Left ventricle myocardium inferior (tissue), 1 donor: ENCODE data around the gene SAP25. TPM values are rescaled to one million over a fixed set of nuclear protein-coding genes. Genes with fewer than 3 reads are reported as not detected.
"Not testable (repeated sequence)": the region's sequence is repeated elsewhere in the genome, so short reads cannot be mapped to it uniquely, and the experiment has no call there.

Source experiments
- DNase-seq: peaks from one replicate; pipeline ENCODE4 v3.0.0-alpha.2; 2020
- H3K27ac ChIP-seq: fragments of 200-600 bp; replicated peaks from 2 replicates; pipeline ENCODE4 v1.8.0; 2021
- H3K27me3 ChIP-seq: fragments of 200-600 bp; 2 replicates; pipeline ENCODE4 v1.8.0; 2021; ENCODE audit warnings: low read depth
- H3K36me3 ChIP-seq: fragments of 200-600 bp; 2 replicates; pipeline ENCODE4 v1.8.0; 2021
- H3K4me1 ChIP-seq: fragments of 200-600 bp; 2 replicates; pipeline ENCODE4 v1.8.0; 2021
- H3K4me3 ChIP-seq: fragments of 200-600 bp; 2 replicates; pipeline ENCODE4 v1.8.0; 2021; ENCODE audit warnings: mild to moderate bottlenecking, moderate library complexity
- H3K9me3 ChIP-seq: fragments of 200-600 bp; replicated peaks from 2 replicates; pipeline ENCODE4 v1.8.0; 2021
- intact Hi-C: fragments of 100-400 bp; cut with micrococcal nuclease; formaldehyde crosslinking; loops from one replicate; pipeline ENCODE4 v1.11.0; 2022
- total RNA-seq: library from RNA; stranded (reverse); fragmentation: NEBNext Ultra II Directional; extraction: Animal tissue kit (Norgen Biotek cat#: 25700); gene quantifications from one replicate; pipeline ENCODE4 v1.2.1, GENCODE V29; 2021
- TF ChIP-seq, protein P1 (sequence below): fragments of 200-600 bp; IDR thresholded peaks from 2 replicates; pipeline ENCODE4 v1.8.0; 2021; ENCODE audit warnings: antibody characterized with exemption, mild to moderate bottlenecking, borderline replicate concordance
- donor health status: DM: no; HTN: yes; CAD: no; lungs with severe emphysema.

The SAP25 gene
- total RNA-seq, 1 donor from 2014 or later: 1.1 TPM

DNA sequence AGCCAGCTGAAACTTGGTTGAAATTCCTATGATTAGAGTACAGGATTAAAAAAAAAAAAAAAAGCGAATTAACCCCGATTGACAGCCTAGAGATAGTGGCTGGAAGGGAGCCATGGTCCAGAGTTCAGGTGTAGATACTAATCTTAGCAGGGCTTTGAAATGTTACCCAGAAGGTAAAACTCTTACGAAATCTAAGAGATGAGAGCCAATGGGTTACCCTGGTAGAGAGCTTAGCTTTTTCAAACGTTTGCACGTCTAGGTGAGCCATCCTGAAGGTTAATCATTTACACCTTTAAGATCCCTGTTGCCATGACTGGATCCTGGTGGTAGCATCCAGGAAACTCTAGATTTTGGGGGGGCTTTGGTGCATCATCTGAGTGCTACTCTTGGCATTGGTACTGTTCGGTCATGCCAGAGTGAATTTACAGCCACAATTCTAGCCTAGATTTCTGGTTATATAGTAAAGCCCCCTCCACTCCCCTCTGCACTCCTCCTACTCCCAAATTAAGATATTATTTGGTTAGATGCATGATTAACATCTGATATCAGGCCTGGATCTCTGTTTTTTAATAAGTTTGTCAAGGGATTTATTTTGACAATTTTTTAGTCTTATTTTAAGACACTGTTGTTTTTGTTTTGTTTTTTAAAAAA lies 33.5 kb downstream of the SAP25 start:
- Histone ChIP-seq H3K4me3 (peak overlapping the region; percentile 95), H3K4me1 (peaks cover 41% of the 10 kb centered on the region), H3K27ac (no peak overlapping the region), H3K27me3 (no peaks in the 10 kb centered on the region), H3K36me3 (no peaks in the 10 kb centered on the region), H3K9me3 (no peaks in the 10 kb centered on the region)
- intact Hi-C loops: loop anchor here (10.0 kb wide), 1 partner anchor 65 kb away; the partner anchor contains the start of gene TSC22D4
- DNase-seq: no peak
- TF ChIP-seq, protein P1, sequence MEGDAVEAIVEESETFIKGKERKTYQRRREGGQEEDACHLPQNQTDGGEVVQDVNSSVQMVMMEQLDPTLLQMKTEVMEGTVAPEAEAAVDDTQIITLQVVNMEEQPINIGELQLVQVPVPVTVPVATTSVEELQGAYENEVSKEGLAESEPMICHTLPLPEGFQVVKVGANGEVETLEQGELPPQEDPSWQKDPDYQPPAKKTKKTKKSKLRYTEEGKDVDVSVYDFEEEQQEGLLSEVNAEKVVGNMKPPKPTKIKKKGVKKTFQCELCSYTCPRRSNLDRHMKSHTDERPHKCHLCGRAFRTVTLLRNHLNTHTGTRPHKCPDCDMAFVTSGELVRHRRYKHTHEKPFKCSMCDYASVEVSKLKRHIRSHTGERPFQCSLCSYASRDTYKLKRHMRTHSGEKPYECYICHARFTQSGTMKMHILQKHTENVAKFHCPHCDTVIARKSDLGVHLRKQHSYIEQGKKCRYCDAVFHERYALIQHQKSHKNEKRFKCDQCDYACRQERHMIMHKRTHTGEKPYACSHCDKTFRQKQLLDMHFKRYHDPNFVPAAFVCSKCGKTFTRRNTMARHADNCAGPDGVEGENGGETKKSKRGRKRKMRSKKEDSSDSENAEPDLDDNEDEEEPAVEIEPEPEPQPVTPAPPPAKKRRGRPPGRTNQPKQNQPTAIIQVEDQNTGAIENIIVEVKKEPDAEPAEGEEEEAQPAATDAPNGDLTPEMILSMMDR: no peak

DNA sequence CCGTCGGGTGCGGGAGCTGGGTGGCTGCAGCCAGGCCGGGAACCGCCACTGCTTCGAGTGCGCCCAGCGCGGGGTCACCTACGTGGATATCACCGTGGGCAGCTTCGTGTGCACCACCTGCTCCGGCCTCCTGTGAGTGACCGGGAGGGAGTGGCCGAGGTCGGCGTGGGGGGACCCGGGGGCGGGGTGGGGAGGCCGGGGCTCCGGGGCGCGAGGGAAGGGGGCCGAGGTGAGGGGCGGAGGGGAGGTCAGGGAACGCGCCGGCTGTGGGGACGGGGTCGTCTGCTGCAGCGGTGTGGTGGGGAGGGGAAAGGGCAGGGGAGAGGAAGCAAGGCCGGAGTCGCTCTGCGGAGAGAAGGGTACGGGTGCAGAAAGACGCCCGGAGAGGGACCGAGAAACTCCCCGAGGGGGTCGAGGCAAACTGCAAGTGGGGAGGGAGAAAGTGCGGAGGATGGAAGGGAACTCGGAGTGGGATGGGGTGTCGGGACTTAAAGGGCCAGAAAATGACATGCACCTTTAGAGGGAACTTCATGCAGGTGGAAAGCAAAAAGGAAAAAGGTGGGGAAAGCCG lies 34.2 kb downstream of the SAP25 start:
- Histone ChIP-seq H3K4me1 (peaks cover 34% of the 10 kb centered on the region), H3K9me3 (no peaks in the 10 kb centered on the region), H3K27ac (peak overlapping the region; percentile 85), H3K4me3 (peak overlapping the region; percentile 95), H3K36me3 (no peaks in the 10 kb centered on the region), H3K27me3 (no peaks in the 10 kb centered on the region)
- TF ChIP-seq, protein P1: no peak
- intact Hi-C loops: loop anchor here (10.0 kb wide), 1 partner anchor 65 kb away; the partner anchor contains the start of gene TSC22D4
- DNase-seq: no peak

DNA sequence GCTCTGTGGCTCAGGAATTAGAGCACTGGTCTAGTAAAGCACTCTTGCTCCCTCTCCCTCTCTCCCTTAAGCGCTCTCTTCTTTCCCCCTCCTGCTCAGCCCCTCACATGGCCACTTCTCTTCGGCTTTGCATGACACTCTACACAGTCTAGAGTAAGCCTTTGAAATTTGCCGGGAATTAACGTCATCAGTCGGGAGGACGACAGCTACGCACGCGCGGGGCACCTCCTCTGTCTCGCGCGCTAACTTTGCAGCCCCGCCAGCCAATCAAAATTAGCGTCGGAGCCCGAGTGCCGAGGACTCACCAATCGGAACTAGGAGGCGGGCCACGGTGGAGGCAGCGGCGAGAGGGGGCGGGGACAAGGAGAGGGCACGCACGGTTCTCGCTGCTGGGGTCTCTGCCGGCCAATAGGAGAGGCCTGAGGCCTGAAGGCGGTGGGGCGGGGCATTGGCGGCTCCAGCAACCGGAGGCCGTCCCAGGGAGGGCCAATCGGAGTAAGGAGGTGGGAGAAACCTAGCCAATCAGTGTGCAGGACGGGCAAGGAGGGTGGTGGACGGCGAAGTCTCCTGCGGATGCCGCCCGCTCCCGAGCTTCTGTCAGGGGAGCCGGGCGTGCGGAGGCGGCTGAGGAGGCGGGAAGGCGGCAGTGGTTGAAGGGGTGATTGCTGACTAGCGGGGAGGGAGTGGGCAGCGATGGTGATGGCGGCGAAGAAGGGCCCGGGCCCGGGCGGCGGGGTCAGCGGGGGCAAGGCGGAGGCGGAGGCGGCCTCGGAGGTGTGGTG lies 34.9 kb downstream of the SAP25 start, which contains the start of gene AGFG2:
TSS of gene AGFG2 (plus strand) at position 550 of the 782 bp plus-strand sequence. CDS start at position 694, 144 bp downstream.
- Histone ChIP-seq H3K4me1 (peaks cover 27% of the 10 kb centered on the region), H3K27me3 (no peaks in the 10 kb centered on the region), H3K4me3 (peak within 1 kb of the TSS; percentile 95), H3K9me3 (no peaks in the 10 kb centered on the region), H3K36me3 (no peaks in the 10 kb centered on the region), H3K27ac (peak within 1 kb of the TSS; percentile 85)
- DNase-seq: peak; percentile 100
- intact Hi-C loops: no loop called here
- TF ChIP-seq, protein P1: no peak

DNA sequence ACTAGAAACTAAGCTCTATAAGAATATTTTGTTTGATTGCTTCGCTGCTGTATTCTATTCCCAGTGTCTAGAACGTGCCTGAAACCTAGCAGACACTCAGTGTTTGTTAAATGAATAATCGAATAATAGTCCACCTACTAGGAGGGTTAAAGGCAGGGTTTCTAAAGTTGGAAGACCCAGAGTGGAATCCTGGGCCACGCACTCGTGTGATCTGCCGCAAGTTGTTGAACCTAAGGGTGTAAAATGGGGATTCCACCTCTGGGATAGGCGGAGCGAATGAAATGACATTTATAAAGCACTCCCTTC lies 35.4 kb downstream of the SAP25 start:
- peak overlapping the region; percentile 38 for H3K27ac ChIP-seq
- peaks cover under 1% of the 10 kb centered on the region for H3K27me3 ChIP-seq
- no peaks in the 10 kb centered on the region for H3K36me3 ChIP-seq
- TF ChIP-seq, protein P1: no peak
- no peaks in the 10 kb centered on the region for H3K9me3 ChIP-seq
- H3K4me1 ChIP-seq: peaks cover 25% of the 10 kb centered on the region
- peak overlapping the region; percentile 57 for H3K4me3 ChIP-seq
- DNase-seq: no peak
- intact Hi-C loops: no loop called here

DNA sequence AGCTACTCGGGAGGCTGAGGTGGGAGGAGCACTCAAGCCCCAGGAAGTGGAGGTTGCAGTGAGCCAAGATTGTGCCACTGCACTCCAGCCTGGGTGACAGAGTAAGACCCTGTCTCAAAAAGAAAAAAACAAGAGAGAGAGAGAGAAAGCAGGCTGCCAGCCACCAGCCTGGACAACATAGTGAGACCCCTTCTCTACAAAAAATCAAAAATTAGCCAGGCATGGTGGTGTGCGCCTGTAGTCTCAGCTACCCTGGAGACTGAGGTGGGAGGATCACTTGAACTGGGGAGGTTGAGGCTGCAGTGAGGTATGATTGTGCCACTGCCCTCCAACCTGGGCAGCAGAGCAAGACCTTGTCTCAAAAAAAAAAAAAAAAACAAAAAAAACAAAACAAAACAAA lies 37.0 kb downstream of the SAP25 start:
- H3K4me3 ChIP-seq, H3K27ac ChIP-seq: not testable (repeated sequence)

DNA sequence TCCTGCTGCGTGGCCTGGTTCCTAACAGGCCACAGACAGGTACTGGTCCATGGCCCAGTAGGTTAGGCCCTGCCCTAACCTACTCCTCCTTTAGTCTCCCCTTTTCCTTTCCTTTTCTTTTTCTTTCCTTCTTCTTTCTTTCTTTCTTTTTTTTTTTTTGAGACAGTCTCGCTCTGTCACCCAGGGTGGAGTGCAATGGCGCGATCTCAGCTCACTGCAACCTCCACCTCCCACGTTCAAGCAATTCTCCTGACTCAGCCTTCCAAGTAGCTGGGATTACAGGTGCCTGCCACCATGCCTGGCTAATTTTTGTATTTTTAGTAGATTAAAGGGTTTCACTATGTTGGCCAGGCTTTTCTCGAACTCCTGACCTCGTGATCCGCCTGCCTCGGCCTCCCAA lies 37.7 kb downstream of the SAP25 start:
- DNase-seq, H3K4me3 ChIP-seq, H3K9me3 ChIP-seq, intact Hi-C loops, H3K27me3 ChIP-seq, H3K27ac ChIP-seq, H3K36me3 ChIP-seq: not testable (repeated sequence)
- H3K4me1 ChIP-seq: peaks cover 25% of the 10 kb centered on the region

More for the DNA sequence above, 37.0 kb downstream of the SAP25 start:
- intact Hi-C loops, H3K9me3 ChIP-seq, DNase-seq, H3K36me3 ChIP-seq, H3K27me3 ChIP-seq: not testable (repeated sequence)
- peaks cover 25% of the 10 kb centered on the region for H3K4me1 ChIP-seq
